Activated gamma-delta T cell (primary cell): Measurements from ENCODE around the gene MAP4K2.

Experiments
- DNase-seq: peaks from one replicate; lab custom pipeline; 2025; lab: John Stamatoyannopoulos, UW

The MAP4K2 gene

GRCh38 chr11:64791781-64792291 lies 11.2 kb downstream of the MAP4K2 start:
- DNase-seq: no peak

DNA sequence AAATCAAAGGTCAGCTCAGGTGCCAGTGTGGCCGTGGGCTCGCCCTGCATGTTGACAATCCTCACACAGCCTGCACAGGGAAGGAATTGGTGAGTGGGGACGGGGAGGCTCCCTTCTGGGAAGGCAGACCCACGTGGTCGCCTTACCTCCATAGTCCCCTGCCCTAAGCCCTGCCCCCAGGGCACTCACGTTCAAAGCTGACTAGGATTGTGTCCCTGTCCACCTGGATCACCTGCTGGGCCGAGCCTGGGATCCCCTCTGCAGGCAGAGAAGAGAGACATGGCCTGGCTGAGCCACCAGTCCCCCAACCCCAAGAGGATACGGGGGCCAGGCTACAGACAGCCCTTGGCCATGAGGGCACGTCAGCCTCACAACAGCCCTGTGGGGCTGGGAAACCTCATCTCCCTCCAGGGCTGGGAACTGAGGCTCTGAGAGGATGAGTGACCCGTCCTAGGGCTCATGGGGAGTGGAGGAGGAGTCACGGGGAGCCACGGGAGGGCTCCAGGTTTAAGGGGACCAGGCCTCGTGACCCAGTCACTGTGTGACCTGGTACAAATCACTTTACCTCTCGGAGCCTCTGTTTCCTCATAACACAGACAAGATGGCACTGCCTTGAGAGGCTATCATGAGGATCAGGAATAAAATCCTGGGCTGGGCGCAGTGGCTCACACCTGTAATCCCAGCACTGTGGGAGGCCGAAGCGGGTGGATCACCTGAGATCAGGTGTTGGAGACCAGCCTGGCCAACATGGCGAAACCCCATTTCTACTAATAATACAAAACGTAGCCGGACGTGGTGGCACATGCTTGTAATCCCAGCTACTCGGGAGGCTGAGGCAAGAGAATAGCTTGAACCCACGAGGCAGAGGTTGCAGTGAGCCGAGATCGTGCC lies 12.6 kb downstream of the MAP4K2 start:
- DNase-seq: no peak

- no peak for DNase-seq
These were observed 13.4 kb downstream of the MAP4K2 start for GRCh38 chr11:64789331-64790204.

DNA sequence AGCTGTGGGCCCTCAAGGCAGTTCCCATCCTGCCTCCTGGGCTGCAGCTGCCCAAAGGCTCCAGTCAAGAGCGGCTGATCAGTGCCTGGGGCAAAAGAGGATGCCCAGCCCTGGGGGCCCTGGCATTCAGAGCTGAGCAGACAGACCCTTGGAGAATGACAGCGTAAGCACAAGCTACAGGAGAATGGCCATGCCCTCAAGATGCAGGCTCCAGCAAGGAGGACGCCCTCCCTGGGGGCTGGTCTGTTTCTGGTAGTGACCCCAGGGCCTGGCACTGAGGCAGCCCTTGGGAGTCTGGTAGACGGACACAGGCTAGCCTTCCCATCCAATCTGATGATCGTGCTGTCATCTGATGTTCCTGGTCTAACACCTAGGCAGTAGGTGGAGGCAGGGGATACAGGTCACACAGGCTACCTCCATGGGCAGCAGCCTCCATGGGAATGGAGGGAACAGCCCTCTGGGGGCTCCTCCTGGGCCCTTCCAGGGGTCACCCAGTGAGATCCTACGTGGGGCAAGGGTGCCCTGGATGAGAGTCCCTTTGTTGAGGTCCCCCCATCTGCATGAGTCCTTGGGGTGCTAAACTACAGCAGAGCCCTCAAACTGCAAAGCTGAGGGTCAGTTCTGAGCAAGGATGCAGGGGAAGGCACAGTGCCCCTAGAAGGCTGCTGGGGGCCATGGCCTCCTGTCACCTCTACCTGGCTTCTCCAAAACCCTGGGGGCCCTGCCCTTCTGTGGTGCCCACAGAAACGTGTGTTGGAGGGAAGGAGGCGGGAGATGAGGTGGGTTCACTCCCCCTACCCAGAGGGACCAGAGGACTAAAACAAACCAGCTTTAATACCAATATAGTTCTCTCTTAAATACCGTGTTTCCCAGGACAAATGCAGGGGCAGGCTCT lies 14.4 kb downstream of the MAP4K2 start:
- DNase-seq: no peak

GRCh38 chr11:64787526-64788320 lies 15.3 kb downstream of the MAP4K2 start:
- DNase-seq: no peak

DNA sequence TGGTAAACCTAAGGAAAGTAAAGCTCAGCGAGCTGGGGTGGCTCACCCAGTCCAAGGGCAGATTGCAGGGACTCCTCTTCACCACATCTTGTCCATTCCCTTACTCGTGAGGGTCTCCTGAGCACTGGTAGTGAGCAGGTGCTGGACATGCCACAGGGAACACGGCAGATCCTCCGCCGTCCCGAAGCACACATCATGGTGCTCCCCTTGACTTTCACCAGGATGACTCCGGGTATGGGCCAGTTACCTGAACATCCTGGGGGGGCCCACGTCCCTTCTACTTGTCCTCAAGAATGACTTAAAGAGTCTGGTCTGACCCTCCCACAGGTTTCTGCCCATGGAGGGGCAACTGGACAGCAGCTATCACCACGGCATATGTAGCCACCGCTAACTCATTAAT lies 16.7 kb downstream of the MAP4K2 start:
- DNase-seq: no peak

GRCh38 chr11:64784813-64785581 lies 18.0 kb downstream of the MAP4K2 start:
- DNase-seq: no peak

DNA sequence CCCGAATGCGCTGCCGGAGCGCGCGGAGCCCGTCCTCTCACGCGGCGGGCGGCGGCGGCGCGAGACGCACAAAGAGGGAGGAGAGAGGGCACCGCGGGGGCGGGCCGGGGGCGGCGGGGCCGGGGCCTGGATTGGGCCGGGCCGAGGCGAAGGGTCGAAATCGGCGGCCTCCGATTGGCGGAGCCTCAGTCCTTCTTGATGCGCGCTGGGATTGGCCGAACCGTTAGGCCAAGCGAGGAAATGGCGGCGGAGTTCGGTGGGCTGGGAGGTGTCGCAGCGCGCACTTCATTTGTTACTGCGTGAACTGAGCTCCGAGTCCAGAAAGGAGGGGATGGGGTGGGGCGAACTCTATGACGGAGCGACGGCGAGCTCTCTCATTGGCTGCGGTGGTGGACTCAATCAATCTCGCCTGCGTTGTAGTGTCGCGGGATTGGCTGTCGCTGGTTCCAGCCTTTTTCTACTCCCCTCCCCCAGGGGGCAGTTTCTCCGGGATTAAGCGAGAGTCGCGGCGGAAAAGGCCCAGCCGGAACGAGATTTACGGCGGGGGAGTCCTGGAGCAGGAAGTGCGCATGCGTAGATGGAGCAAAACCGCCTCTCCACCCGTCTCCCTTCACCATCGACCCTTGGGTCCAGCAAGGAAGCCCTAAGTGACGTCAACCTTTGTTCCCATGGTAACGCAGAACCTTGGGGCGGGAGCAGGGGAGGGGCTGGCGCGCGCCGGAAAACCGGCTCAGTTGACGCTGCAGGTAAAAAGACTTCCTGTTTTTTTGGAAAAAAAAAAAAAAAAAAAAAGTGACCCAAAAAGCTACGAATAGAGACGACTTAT lies 24.3 kb downstream of the MAP4K2 start, which contains the start of gene SF1:
SF1 (minus strand) TSS at position 70 of the 826 bp plus-strand sequence. CDS start 150 bp downstream, outside the sequence.
- DNase-seq: peak; percentile 96

DNA sequence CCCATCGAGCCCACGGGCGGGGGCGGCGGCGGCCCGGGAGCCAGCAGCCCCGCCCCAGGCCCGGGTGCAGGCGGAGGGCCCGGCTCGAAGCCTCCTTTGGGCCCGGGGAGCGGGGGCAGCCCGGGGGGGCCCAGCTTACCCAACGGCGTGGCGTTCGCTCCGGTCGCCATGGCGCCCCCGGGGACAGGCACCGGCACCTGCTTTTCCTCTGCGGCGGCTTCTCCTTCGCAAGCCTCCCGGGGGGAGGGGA lies 24.9 kb downstream of the MAP4K2 start:
- DNase-seq: no peak

- DNase-seq: peak; percentile 78
These were observed 25.4 kb downstream of the MAP4K2 start for GRCh38 chr11:64777449-64778222.

GRCh38 chr11:64776875-64777274 lies 26.1 kb downstream of the MAP4K2 start:
- DNase-seq: no peak

GRCh38 chr11:64776425-64776824 lies 26.6 kb downstream of the MAP4K2 start:
- DNase-seq: no peak

GRCh38 chr11:64774144-64774543 lies 28.9 kb downstream of the MAP4K2 start:
- no peak for DNase-seq

GRCh38 chr11:64772303-64773018 lies 30.6 kb downstream of the MAP4K2 start:
- no peak for DNase-seq

DNA sequence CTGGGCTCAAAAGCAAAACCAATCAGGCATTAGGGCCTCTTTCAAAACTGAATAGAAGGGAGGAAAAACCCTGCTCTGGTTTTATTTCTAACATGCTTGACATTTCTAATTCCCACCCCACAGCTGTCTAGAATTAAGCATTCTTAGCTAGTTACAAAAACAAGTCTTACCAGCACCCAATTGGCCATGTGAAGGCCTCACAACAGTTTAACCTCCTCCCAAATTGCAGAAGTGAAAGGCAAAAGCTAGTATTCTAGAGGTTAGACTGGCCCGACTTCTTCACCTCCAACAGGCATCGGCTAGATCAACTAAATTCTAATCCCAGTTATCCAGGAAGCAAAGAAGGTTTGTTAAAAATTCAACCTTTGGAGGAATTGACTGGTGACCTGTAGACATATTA lies 31.2 kb downstream of the MAP4K2 start:
- DNase-seq: no peak

GRCh38 chr11:64770120-64770519 lies 32.9 kb downstream of the MAP4K2 start:
- DNase-seq: no peak

GRCh38 chr11:64769283-64769682 lies 33.7 kb downstream of the MAP4K2 start:
- DNase-seq: no peak

GRCh38 chr11:64768300-64768694 lies 34.7 kb downstream of the MAP4K2 start:
- DNase-seq: no peak
